H1 (cell line): ENCODE data around the gene PIGX.

Experiments
- EP300 ChIP-seq, 2 experiments: IDR thresholded peaks; 1 replicate in 1 of 2; 2 replicates in 1 of 2; pipeline ENCODE4 v1.6.1; 2011 to 2012; ENCODE audit warnings: low read depth in 2 of 2, low read length in 2 of 2, mild to moderate bottlenecking in 2 of 2, borderline replicate concordance in 1 of 2, inconsistent platforms in 1 of 2, moderate library complexity in 1 of 2
- POLR2A ChIP-seq, 2 experiments: IDR thresholded peaks; 1 replicate in 1 of 2; 2 replicates in 1 of 2; pipeline ENCODE4 v1.6.1; 2011; ENCODE audit warnings: low read depth in 2 of 2, low read length in 2 of 2, mild to moderate bottlenecking in 2 of 2; ENCODE audit errors: control extremely low read depth in 1 of 2
- SIN3A ChIP-seq, 2 experiments: IDR thresholded peaks in 1 of 2; conservative IDR thresholded peaks in 1 of 2; 2 replicates each; pipeline ENCODE4 v1.6.1; 2011 to 2012; ENCODE audit warnings: low read length in 2 of 2, improper control_type of control experiment in 1 of 2, low read depth in 1 of 2, mild to moderate bottlenecking in 1 of 2
- YY1 ChIP-seq: IDR thresholded peaks from 2 replicates; pipeline ENCODE4 v1.6.1; 2011; ENCODE audit warnings: low read depth, mild to moderate bottlenecking, low read length
- TF ChIP-seq, protein P1 (sequence below), 3 experiments: IDR thresholded peaks; 1 replicate in 2 of 3; 2 replicates in 1 of 3; pipeline versions ENCODE4 v1.5.1 to v1.6.1; 2011; ENCODE audit warnings: low read length in 3 of 3, mild to moderate bottlenecking in 3 of 3, inconsistent platforms in 2 of 3, low read depth in 1 of 3, moderate library complexity in 1 of 3; ENCODE audit not compliant: insufficient read depth in 1 of 3; ENCODE audit errors: control extremely low read depth in 1 of 3

DNA sequence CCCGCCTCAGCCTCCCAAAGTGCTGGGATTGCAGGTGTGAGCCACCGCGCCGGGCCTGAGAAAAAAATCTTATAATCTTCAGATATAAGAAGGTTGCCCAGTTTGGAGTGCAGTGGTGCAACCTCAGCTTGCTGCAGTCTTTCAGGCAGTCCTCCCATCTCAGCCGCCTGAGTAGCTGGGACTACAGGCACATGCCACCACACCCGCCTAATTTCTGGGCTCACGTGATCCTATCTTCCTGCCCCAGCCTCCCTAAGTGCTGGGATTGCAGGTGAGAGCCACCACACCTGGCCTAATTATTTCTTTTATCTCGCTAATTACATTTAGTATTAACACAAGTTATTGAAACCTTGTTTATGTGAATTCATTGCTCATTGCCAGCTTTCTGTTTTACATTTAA lies 41.0 kb downstream of the PIGX start:
- TF ChIP-seq YY1: no peak
- TF ChIP-seq SIN3A (conservative IDR thresholded peaks at IDR 0.05 in 1 of 2, IDR thresholded peaks at IDR 0.05 in 1 of 2; ENCODE audit: low read depth in 1 of 2, low read length in 2 of 2): no peak
- no peak for TF ChIP-seq POLR2A (IDR thresholded peaks at IDR 0.05; ENCODE audit: control extremely low read depth in 1 of 2, low read depth in 2 of 2, low read length in 2 of 2)
- TF ChIP-seq, protein P1, sequence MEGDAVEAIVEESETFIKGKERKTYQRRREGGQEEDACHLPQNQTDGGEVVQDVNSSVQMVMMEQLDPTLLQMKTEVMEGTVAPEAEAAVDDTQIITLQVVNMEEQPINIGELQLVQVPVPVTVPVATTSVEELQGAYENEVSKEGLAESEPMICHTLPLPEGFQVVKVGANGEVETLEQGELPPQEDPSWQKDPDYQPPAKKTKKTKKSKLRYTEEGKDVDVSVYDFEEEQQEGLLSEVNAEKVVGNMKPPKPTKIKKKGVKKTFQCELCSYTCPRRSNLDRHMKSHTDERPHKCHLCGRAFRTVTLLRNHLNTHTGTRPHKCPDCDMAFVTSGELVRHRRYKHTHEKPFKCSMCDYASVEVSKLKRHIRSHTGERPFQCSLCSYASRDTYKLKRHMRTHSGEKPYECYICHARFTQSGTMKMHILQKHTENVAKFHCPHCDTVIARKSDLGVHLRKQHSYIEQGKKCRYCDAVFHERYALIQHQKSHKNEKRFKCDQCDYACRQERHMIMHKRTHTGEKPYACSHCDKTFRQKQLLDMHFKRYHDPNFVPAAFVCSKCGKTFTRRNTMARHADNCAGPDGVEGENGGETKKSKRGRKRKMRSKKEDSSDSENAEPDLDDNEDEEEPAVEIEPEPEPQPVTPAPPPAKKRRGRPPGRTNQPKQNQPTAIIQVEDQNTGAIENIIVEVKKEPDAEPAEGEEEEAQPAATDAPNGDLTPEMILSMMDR (IDR thresholded peaks at IDR 0.05; ENCODE audit: control extremely low read depth in 1 of 3, insufficient read depth in 1 of 3, low read depth in 1 of 3, low read length in 3 of 3): no peak
- no peak for TF ChIP-seq EP300 (IDR thresholded peaks at IDR 0.05; ENCODE audit: borderline replicate concordance in 1 of 2, low read depth in 2 of 2, low read length in 2 of 2)
